ENCODE results near the gene CIITA.

The CIITA gene

DNA sequence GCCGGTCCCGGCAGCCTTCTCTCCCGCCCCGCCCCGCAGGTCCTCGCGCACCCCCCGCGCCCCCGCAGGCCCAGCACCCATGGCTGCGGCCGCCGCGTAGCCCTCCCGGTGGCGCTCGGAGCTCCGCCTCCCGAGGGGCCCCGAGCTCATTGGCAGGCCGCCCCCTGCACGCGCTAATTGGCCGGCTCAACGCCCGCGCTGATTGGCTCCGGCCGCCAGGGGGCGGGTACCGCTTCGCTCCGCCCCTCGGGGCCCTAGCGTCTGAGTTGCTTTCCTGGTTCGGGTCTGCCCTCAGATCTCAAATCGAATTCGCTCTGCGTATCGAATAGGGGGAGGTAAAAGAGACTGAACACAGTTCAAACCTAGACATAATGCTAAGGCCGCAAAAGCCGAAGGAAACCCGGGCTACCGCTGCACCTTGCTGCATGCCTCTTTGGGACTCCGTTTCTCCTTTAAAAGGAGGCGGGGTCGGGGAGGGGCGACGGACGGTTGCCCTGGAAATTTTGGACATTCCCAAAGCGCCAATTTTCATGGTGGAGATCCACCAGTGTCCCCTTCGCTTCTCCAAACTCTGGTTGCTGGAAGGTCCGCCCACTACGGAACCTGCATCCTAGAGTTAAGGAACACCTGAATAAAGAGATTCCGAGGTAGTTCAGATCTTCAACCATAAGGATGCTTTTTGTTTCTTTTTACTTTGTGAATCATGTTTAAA lies 65.5 kb downstream of the CIITA start, which contains the start of gene DEXI:
Gene DEXI (minus strand): TSS at position 117 of the 712 bp plus-strand sequence. CDS start 463 bp downstream, outside the sequence.
- H3K4me3 ChIP-seq (replicated peaks in 1 of 2; ENCODE audit: low read depth in 2 of 2, low read length in 2 of 2) = peak within 1 kb of the TSS; percentile 69 to 74
- peak; percentile 87 to 92 for DNase-seq (ENCODE audit: low read depth in 2 of 2)
- TF ChIP-seq, protein P1, sequence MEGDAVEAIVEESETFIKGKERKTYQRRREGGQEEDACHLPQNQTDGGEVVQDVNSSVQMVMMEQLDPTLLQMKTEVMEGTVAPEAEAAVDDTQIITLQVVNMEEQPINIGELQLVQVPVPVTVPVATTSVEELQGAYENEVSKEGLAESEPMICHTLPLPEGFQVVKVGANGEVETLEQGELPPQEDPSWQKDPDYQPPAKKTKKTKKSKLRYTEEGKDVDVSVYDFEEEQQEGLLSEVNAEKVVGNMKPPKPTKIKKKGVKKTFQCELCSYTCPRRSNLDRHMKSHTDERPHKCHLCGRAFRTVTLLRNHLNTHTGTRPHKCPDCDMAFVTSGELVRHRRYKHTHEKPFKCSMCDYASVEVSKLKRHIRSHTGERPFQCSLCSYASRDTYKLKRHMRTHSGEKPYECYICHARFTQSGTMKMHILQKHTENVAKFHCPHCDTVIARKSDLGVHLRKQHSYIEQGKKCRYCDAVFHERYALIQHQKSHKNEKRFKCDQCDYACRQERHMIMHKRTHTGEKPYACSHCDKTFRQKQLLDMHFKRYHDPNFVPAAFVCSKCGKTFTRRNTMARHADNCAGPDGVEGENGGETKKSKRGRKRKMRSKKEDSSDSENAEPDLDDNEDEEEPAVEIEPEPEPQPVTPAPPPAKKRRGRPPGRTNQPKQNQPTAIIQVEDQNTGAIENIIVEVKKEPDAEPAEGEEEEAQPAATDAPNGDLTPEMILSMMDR (IDR thresholded peaks at IDR 0.05; ENCODE audit: low read depth, low read length) = no peak

DNA sequence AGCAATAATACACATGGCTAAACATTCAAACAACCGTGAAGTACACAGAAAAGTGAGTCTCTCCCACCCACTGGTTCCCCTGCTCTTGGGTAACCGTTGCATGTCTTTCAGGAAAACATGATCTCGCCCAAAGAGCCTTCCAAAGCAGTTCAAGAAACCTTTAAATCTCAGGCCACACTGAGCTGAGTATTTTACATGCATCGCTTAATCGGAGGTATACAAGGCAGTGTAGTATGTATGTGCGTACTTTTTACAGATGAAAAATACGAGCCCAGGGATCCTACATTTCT lies 66.0 kb downstream of the CIITA start:
- DNase-seq (ENCODE audit: low read depth in 2 of 2) = no peak
- TF ChIP-seq, protein P1 (IDR thresholded peaks at IDR 0.05; ENCODE audit: low read depth, low read length) = no peak
- no peak overlapping the region for H3K4me3 ChIP-seq (replicated peaks in 1 of 2; ENCODE audit: low read depth in 2 of 2, low read length in 2 of 2)

DNA sequence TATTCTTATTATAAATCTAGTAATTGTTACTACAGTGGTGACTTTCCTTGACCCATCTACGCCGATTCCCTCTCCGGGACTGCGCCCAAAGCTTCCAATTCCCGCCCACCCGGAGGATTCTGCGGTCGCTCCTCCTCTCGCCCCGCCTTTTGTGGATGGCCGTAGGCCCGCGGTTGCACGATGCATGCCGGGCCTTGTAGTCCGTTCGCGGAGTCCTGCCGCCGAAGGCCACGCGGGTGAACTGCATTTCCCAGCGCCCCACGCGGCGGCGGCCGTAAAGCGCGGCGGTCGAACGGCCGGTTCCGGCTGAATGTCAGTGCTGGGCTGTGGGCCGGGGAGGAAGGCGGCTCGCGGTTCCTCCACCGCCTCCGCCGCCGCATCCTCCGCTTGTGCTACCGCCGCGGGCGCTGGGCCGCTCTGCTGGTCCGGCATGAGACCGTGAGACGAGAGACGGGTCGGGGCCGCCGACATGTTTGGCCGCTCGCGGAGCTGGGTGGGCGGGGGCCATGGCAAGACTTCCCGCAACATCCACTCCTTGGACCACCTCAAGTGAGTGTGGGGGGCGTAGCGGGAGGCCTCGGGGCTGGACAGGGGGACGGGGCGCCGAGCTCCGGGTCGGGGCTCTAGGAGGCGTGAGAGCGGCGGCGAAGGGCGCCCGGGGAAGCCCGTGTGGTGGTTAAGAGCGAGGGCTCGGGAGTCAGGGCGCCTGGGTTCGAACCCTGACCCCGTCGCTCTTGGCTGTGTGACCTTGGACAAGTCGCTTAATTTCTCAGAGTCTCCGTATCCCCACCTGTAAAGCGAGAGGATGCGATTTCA lies 67.5 kb downstream of the CIITA start, which contains the start of gene CLEC16A:
Gene CLEC16A (plus strand): TSS at position 316 of the 816 bp plus-strand sequence. CDS start 154 bp downstream, at position 470.
- TF ChIP-seq, protein P1 (IDR thresholded peaks at IDR 0.05; ENCODE audit: low read depth, low read length) = no peak
- peak; percentile 97 to 98 for DNase-seq (ENCODE audit: low read depth in 2 of 2)
- H3K4me3 ChIP-seq (replicated peaks in 1 of 2; ENCODE audit: low read depth in 2 of 2, low read length in 2 of 2) = peak within 1 kb of the TSS; percentile 90 to 94

DNA sequence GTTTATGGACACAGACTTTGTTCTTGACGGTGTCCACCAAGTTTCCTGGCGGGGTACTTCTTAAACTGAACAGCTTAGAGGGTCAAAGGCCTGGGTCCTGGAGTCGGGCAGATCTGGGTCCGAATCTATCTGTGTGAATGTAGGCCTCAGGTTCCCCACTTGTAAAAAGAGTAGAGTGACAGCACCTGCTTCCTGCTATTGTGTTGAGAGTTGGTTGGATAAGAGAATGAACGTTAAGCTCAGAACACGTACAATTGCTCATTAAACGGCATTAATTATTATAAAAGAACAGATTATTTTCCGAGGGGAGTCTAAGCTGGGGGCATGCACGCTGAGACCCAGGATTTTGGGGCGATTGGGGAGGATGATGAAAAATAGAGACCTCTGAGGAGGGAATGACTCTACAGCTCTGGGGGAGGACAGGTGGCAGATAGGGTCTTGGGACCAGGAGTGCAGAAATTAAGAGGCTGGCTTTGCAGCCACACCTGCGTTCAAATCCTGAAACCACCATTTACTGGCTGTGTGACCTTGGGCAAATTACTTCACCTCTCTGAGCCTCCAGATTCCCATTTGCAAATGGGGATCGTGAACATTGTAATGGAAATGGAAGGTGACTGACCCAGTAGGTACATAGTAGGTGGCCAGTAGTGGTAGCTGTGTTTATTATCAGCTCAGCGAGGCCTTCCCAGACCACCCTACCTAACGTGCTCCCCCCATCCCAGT lies 68.2 kb downstream of the CIITA start:
- peak overlapping the region; percentile 90 to 94 for H3K4me3 ChIP-seq (replicated peaks in 1 of 2; ENCODE audit: low read depth in 2 of 2, low read length in 2 of 2)
- TF ChIP-seq, protein P1 (IDR thresholded peaks at IDR 0.05; ENCODE audit: low read depth, low read length) = no peak
- no peak for DNase-seq (ENCODE audit: low read depth in 2 of 2)

DNA sequence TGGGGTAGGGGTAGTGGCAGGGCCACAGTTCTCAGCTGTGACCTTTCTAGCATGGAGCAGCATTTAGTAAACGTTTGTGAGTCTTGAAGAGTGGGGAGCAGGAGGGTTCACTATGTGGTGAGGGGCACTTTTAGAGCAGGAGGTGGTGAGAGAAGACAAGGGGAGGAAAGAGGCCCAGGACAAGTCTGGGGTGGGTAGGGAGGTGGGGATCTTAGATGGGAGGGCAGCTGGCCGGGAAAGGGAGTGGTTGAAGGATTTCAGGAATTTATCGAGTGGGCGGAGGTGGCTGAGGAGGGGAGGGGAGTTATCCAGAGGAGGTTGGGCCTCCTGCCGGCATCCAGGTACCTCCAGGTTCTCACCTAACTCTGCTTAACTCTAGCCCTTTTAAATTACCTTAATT lies 69.3 kb downstream of the CIITA start:
- DNase-seq (ENCODE audit: low read depth in 2 of 2) = peak in 1 of 2 donors; percentile 37
- TF ChIP-seq, protein P1 (IDR thresholded peaks at IDR 0.05; ENCODE audit: low read depth, low read length) = no peak
- H3K4me3 ChIP-seq (replicated peaks in 1 of 2; ENCODE audit: low read depth in 2 of 2, low read length in 2 of 2) = no peak overlapping the region

DNA sequence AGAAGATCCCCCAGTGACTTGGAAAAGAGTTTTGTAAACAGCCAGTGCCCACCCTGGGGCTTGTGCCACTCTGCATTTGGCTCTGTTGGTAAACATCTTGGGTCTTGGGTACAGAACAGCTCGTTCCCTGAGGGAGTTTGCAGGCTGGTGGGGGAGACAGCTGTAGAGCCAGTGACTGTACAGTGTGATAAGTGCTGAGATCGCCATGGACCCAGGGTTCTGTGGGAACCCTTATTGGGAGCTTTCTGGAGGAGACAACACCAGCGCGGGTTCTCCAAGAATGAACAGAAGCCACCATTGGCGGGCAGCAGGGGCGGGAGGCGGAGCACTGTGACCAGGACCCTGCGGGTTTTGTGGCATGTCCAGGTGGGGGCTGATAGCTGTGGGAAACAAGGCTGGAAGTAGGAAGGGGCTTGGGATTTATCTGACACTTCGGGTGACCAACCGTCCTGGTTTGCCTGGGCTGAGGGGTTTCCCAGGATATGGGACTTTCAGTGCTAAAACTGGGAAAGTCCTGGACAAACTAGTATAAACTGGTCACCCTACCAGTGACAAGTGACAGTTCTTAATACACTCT lies 70.3 kb downstream of the CIITA start:
- TF ChIP-seq, protein P1 (IDR thresholded peaks at IDR 0.05; ENCODE audit: low read depth, low read length) = no peak
- no peak overlapping the region for H3K4me3 ChIP-seq (replicated peaks in 1 of 2; ENCODE audit: low read depth in 2 of 2, low read length in 2 of 2)
- DNase-seq (ENCODE audit: low read depth in 2 of 2) = no peak

Data from cardiac fibroblast (primary cell).